GM19240 (cell line): ENCODE measurements around the gene CBFA2T3.

Experiments
- DNase-seq: peaks from one replicate; pipeline ENCODE4 v3.0.0; 2011; ENCODE audit warnings: low spot score; ENCODE audit not compliant: insufficient read length

The CBFA2T3 gene

GRCh38 chr16:88977812-88978607 is 1.0 kb upstream of the CBFA2T3 start:
- DNase-seq = no peak

GRCh38 chr16:88976366-88977017 is 515 bp downstream of the CBFA2T3 start:
- no peak for DNase-seq

DNA sequence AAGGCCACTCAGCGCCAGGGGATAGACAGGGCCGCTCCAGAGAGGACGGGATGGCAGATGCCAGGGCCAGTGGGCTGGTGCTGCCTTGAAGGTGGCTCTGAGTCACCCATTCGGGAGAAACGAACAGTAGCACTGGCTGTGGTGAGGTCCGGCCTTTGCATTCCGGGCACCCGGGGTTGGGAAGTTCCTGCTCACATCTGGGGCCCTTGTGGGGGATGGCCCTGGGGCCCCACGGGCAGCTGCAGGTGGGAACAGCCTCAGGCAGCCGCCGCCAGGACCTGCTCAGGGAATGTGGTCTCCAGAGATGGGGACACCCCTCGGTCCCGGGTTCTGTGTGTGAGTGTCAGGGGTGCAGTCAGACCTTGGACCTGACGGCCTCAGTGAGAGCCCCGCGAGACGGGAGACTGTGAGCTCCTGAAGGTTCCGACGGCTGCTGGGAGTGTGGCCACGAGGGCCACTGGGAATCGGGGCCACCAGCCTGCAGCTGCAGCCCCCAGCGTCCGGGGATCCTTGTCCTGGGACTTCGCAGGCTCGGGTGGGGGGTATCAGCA is 1.4 kb downstream of the CBFA2T3 start:
- no peak for DNase-seq

GRCh38 chr16:88974916-88975215 is 2.1 kb downstream of the CBFA2T3 start:
- no peak for DNase-seq

DNA sequence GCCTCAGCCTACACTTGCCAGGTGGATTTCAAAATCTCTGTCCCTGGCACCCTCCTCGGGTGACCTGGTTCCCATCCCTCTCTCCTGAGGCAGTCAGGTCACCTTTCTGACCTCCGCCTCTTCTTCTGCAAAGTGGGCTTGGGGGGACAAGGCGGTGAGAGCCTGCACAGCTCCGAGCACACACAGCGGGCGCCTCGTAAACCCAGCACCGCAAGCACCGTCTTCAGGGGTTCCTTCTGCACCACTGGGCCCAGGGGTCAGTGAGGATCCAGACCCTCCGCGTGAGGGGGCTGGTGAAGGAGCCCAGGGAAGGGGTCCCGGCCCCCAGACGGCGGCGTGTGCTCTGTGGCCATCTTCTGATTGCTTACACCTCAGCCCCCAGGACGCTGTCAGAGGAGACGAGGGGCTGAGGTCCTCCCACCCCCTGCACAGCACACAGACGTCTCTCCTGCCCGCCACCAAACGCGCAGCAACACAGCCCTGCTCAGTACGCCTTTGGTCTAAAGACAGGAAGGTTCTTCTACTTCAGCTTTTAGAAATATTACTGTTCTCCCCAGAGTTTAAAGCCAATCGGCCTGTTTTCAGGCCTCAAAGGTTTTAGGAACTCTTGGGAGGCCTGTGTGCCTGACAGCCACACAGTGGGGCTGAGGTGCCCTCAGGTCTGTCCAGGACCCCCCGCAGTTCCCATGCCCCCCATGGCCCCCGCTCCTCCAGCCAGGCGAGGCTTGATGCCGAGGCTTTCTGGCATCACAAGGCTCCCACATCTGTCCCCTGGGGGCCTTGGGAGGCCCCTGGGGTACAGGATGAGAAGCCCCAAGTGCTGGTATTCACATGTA is 2.7 kb downstream of the CBFA2T3 start:
- no peak for DNase-seq

GRCh38 chr16:88973415-88974050 is 3.5 kb downstream of the CBFA2T3 start:
- no peak for DNase-seq

DNA sequence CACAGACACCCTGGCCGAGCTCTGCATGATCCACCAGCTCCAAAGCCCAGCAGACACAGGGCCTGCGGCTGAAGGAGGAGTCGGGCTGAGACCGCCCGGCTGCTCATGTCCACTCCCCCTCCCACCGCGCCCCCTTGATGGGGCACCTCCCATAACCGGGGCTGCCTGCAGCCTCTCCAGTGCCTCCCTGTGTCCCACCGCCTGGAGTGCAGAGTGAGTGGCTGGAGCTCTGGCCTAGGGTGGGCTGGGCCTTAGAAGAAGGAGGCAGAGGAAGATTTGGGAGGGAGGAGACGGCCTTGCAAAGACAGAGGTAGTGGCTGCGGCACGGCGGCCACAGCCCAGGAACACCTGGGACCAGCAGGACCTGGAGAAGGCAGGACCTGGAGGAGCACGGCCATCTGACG is 4.0 kb downstream of the CBFA2T3 start:
- DNase-seq = no peak

DNA sequence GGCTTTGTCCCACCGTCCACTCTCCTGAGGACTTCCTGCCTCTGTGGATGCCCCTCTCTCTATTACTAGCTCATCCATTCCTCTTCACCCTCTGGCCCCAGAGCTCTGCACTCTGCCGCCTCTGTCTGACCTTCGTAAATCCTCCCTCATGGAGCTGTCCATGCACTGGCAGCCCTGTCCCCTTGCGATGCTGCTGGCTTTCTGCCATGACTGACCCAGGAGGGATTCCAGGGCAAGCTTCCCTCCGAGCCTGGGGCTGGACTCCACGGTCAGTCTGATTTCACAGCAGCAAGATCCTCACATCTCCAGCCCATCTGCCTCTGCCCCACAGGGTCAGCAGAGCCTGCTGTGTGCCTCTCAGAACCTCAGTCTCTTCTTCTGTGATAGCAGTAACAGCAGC is 4.7 kb downstream of the CBFA2T3 start:
- no peak for DNase-seq

DNA sequence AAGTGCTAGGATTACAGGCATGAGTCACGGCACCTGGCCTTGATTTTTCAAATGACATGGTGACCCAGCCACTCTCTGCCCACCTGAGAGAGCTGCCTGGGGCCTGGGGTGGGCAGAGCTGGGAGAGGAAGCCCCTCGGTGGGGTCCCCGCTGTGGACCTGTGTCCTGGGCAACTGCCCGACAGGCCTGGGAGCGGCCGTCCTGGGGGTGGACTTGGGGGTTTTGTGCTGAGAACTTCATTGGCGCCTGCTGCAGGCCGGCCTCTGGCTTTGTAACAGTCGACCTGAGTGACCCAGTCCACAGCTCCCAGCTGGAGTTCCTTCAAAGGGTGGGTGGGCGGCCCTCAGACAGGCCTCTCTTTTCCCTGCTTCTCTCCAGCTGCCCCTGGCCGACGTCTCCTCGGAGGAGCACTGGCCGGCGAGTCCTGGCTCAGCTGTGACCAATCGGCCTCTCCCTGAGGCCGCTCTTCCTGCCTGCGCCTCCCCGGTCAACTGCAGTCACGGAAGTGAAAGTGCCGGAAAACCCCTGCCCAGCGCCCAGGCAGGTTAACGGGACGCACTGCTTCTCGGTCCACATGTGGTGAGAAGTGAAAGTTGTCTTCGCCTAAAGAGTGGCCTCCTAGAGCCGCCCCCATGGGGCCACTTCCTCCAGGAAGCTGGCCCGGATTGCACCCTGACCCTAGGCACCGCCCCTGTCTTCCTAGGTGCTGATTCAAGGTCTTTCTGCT is 5.5 kb downstream of the CBFA2T3 start:
- no peak for DNase-seq

DNA sequence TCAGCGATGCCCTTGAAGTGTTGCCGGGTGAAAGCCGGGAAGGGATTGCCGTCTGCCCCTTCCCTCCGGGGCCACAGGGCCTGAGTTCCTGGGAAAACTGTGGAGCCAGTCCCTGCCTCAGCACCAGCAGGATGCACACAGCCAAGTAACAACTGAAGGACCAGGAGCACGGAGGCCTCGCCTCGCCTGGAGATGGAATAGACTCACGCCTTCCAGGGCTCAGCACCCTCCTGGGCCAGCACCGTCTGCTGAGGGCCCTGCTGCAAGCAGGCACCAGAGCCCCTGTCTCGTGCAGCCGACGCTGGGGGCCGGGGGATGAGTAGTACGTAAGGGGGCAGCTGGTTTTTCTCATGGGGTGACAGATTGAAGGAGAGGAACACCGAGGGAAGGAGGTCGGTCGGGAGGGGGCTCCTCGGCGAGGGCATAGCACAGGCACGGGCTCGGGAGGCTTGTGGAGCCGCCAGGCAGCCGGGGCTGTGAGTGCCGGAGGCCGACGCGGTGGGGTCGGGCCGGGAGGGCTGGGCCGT is 6.4 kb downstream of the CBFA2T3 start:
- DNase-seq = no peak

DNA sequence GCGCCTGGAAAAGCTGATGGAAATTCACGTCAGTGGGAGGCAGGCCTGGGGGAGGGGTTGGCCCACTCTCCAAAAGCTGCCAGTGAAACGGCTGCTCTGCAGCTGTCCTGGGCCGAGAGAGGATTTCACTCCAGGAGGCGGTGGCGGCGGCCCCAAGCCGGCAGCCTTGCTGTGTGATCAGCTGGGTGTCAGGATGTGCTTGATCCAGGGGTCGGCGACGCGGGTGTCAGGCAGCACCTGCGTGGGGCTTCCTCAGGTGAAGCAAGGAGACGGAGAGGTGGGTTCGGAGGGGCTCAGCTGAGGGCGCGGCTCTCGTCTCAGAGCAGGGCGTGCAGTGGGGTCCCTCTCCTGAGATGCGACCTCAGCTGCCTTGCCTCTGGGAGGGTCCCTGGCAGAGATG is 7.0 kb downstream of the CBFA2T3 start:
- DNase-seq = no peak

- DNase-seq = no peak
Observed at GRCh38 chr16:88969361-88969831, 7.6 kb downstream of the CBFA2T3 start.

DNA sequence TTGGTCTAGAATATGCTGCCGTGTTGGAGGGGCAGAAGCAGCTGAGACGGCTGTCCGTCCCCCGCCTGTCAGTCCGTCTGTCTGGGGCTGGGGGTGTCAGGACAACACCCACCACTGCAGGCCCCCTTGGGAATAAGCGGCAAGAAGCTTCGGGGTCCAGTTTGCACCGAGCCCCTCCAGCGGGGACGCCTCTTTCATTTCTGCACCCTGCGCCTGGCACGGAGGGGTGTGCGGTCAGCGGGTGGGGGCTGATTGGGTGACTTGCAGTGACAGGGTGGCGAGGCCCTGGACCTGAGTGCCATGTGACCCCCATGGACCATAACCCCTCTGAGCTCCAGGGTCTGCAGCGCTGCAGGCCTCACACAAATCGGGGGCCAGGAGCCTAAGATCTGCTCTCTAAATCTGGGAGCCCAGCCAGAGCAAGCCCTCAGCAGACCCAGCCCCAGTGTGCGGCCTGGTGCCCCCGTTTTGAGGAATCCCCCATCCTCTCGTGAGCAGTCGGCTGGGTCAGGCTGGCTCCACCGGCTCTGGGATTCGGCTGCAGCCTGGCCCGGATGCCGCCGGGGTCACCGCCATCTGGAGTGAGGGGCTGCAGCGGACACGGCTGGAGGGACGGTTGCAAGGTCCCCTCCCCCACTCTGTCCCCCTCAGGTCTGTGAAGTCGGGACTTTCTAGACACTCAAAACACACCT is 8.3 kb downstream of the CBFA2T3 start:
- no peak for DNase-seq

DNA sequence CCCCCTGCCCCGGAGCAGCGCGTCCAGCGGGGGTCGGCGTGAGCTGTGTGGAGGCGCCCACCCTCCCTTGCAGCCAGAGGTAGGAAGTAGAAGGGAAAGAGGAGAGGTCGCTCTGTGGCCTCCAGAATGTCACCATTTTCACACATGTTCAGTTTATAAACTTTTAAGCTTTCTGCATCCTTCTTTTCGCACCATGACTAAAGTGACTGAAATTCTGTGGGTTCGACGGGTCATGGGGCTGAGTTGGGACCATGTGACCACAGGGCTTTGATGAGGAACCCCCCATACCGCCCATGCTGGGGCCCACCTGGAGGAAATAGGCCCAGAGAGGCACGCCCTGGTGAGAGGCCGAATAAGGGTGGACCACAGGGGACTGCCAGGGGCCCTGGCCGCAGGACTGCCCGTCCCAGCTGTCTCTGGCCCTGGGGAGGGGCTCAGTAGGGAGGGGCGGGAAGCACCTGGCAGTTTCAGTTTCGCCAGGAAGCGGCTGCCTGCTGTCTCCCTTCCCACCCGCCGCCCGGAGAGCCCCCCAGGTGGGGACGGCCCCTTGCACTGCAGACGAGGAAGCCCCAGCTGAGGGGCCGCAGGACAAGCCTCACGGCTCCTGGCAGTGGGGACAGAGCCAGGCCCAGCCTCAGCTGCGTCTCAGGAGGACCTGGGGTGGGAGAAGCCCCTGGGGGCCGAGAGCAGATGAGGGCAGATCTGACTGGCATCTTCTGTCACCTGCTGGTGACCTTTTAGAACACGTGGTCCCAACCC is 9.0 kb downstream of the CBFA2T3 start:
- DNase-seq = peak; percentile 76

DNA sequence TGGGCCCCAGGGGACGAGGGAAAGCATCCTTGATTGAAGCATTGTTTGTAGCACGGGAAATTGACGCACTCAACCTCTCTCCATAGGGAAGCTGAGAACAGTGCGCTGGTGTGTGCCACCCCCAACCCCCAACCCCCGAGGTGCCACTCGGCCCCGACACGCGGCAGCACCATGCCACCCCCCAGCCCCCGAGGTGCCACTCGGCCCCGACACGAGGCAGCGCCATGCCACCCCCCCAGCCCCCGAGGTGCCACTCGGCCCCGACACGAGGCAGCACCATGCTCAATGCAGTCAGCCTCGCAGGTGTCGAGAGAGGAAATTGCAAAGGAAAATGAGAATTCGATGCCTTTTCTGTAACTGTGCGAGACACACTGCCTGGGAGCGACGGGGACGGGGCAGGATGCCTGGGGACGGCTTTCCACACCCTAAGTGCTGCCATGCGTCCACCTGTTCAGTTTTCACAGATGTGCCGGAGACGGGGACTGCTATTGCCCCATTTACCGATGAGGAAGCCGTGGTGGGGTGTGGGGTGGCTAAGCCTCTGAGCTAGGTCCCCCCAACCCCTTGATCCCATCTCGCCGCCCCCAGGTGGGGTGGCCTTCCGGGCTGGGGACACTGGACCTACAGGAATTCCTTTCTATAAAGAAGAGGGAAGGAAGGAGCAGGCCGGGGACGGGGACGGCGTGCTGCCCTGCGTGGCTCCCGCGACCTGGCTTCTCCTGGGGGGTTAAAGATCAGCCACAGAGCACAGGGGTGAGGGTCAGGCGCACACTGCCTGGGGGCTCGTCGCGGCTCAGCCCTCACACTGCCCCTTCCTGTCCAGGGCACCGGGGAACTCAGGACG is 9.8 kb downstream of the CBFA2T3 start:
- DNase-seq = no peak

DNA sequence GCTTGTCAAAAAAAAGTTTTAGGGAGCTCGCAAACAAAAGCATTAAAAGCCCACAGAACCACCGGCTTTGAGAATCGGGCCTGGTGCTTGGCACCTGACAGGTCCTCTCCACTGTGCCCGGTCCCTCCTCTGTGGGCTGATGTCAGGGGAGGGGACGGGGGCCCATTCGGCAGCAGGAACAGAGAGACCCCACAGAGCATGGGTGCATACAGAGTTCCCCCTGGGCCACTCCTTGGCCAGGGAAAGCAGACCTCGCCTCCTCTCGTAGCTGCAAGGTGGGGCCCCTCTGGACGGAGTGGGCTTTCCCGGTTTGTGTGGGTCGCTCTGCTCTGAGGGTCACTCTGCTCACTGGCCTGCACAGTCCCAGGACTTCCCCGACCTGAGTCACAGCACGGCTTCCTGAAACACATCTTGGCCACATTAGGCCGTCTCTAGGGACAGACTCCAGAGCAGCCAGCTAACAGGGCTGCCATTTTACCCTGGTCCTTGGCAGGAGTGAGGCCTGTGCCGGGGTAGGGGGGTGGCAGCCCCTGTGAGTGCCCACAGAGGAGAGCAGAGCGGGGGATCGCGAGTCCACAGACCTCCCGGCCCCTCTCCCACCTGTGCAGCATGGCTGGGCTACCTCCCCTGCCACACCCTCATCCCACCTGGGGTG is 11.1 kb downstream of the CBFA2T3 start:
- no peak for DNase-seq

- no peak for DNase-seq
Observed at GRCh38 chr16:88965411-88965810, 11.6 kb downstream of the CBFA2T3 start.

GRCh38 chr16:88964636-88965035 is 12.4 kb downstream of the CBFA2T3 start:
- DNase-seq = no peak
